Activated T-helper 2 cell treated with anti-CD3 and anti-CD28 coated beads, Interferon-gamma antibody, Interleukin-2, Interleukin-4, amounts not matched to agents 10 μg/mL and 5 μg/mL and 100 μg/mL, durations not matched to agents 14 hours and 24 hours and 36 hours (primary cell): Measurements from ENCODE around the gene RFX4. TPM values are rescaled to one million over a fixed set of nuclear protein-coding genes. Genes with fewer than 3 reads are reported as not detected.
A peak's percentile ranks its signal among the peaks of the same experiment; 100 is the strongest.

Source experiments
- DNase-seq: peaks from one replicate; pipeline ENCODE4 v3.0.0; 2021; ENCODE audit warnings: low spot score
- H3K27ac Mint-ChIP-seq: one replicate; pipeline ENCODE4 v1.8.0; 2021; ENCODE audit warnings: mixed read lengths
- H3K27me3 Mint-ChIP-seq: one replicate; pipeline ENCODE4 v1.8.0; 2021; ENCODE audit warnings: low read depth, mixed read lengths
- H3K36me3 Mint-ChIP-seq: one replicate; pipeline ENCODE4 v1.8.0; 2021; ENCODE audit warnings: low read depth, mixed read lengths
- H3K4me1 Mint-ChIP-seq: one replicate; pipeline ENCODE4 v1.8.0; 2021; ENCODE audit warnings: low read depth, mixed read lengths
- H3K4me3 Mint-ChIP-seq: one replicate; pipeline ENCODE4 v1.8.0; 2021; ENCODE audit warnings: low read depth, mild to moderate bottlenecking, moderate library complexity, mixed read lengths
- H3K9me3 Mint-ChIP-seq: one replicate; pipeline ENCODE4 v1.8.0; 2021; ENCODE audit warnings: mixed read lengths
- intact Hi-C: fragments of 100-400 bp; cut with micrococcal nuclease; formaldehyde crosslinking; loops from one replicate; pipeline ENCODE4 v1.15.1; 2023
- total RNA-seq: library from RNA; stranded (reverse); gene quantifications from 2 replicates; pipeline ENCODE4 v1.2.3, GENCODE V29; 2022

The RFX4 gene
- total RNA-seq, 1 donor from 2014 or later, result not detected

- peaks cover 86% of the 10 kb centered on the region for H3K27me3 Mint-ChIP-seq
- H3K4me3 Mint-ChIP-seq, result peak overlapping the region; percentile 8
- H3K36me3 Mint-ChIP-seq, result no peaks in the 10 kb centered on the region
- no peaks in the 10 kb centered on the region for H3K9me3 Mint-ChIP-seq
- no peak for DNase-seq
- peaks cover 15% of the 10 kb centered on the region for H3K4me1 Mint-ChIP-seq
- no peak overlapping the region for H3K27ac Mint-ChIP-seq
- intact Hi-C loops, result loop anchor here (5.0 to 10.0 kb wide), 2 partner anchors 260 to 447 kb away; partner anchors contain the start of gene NUAK1
Measured at GRCh38 chr12:106584104-106585064, 1.6 kb downstream of the RFX4 start.

- no peak overlapping the region for H3K4me3 Mint-ChIP-seq
- H3K9me3 Mint-ChIP-seq, result no peaks in the 10 kb centered on the region
- peaks cover 86% of the 10 kb centered on the region for H3K27me3 Mint-ChIP-seq
- peaks cover 15% of the 10 kb centered on the region for H3K4me1 Mint-ChIP-seq
- no peak overlapping the region for H3K27ac Mint-ChIP-seq
- no peaks in the 10 kb centered on the region for H3K36me3 Mint-ChIP-seq
- intact Hi-C loops, result loop anchor here (5.0 to 10.0 kb wide), 2 partner anchors 260 to 448 kb away; partner anchors contain the start of gene NUAK1
- DNase-seq, result no peak
Measured at GRCh38 chr12:106585105-106585520, 2.3 kb downstream of the RFX4 start.

- no peak overlapping the region for H3K27ac Mint-ChIP-seq
- DNase-seq, result no peak
- no peak overlapping the region for H3K4me3 Mint-ChIP-seq
- intact Hi-C loops, result loop anchor here (5.0 to 10.0 kb wide), 2 partner anchors 259 to 448 kb away; partner anchors contain the start of gene NUAK1
- H3K36me3 Mint-ChIP-seq, result no peaks in the 10 kb centered on the region
- H3K9me3 Mint-ChIP-seq, result no peaks in the 10 kb centered on the region
- peaks cover 86% of the 10 kb centered on the region for H3K27me3 Mint-ChIP-seq
- peaks cover 15% of the 10 kb centered on the region for H3K4me1 Mint-ChIP-seq
Measured at GRCh38 chr12:106585521-106586277, 2.9 kb downstream of the RFX4 start.

- peaks cover 82% of the 10 kb centered on the region for H3K27me3 Mint-ChIP-seq
- H3K27ac Mint-ChIP-seq, result no peak overlapping the region
- no peaks in the 10 kb centered on the region for H3K36me3 Mint-ChIP-seq
- no peak overlapping the region for H3K4me3 Mint-ChIP-seq
- no peak for DNase-seq
- intact Hi-C loops, result loop anchor here (5.0 to 10.0 kb wide), 2 partner anchors 258 to 449 kb away; partner anchors contain the start of gene NUAK1
- no peaks in the 10 kb centered on the region for H3K9me3 Mint-ChIP-seq
- peaks cover 15% of the 10 kb centered on the region for H3K4me1 Mint-ChIP-seq
Measured at GRCh38 chr12:106586278-106586802, 3.5 kb downstream of the RFX4 start.

- Mint-ChIP-seq H3K4me1 (peaks cover 15% of the 10 kb centered on the region), H3K27me3 (peaks cover 80% of the 10 kb centered on the region), H3K9me3 (no peaks in the 10 kb centered on the region), H3K36me3 (no peaks in the 10 kb centered on the region), H3K4me3 (no peak overlapping the region), H3K27ac (no peak overlapping the region)
- intact Hi-C loops, result loop anchor here (5.0 to 10.0 kb wide), 2 partner anchors 258 to 450 kb away; partner anchors contain the start of gene NUAK1
- no peak for DNase-seq
Measured at GRCh38 chr12:106586803-106587684, 4.2 kb downstream of the RFX4 start.

- no peaks in the 10 kb centered on the region for H3K36me3 Mint-ChIP-seq
- no peak for DNase-seq
- H3K27me3 Mint-ChIP-seq, result peaks cover 82% of the 10 kb centered on the region
- H3K4me3 Mint-ChIP-seq, result no peak overlapping the region
- intact Hi-C loops, result loop anchor here (5.0 to 10.0 kb wide), 2 partner anchors 256 to 451 kb away; partner anchors contain the start of gene NUAK1
- no peaks in the 10 kb centered on the region for H3K9me3 Mint-ChIP-seq
- H3K27ac Mint-ChIP-seq, result no peak overlapping the region
- peaks cover 10% of the 10 kb centered on the region for H3K4me1 Mint-ChIP-seq
Measured at GRCh38 chr12:106588771-106589170, 6.0 kb downstream of the RFX4 start.

GRCh38 chr12:106590601-106591000, 7.8 kb downstream of the RFX4 start:
- no peaks in the 10 kb centered on the region for H3K9me3 Mint-ChIP-seq
- intact Hi-C loops, result loop anchor here (5.0 kb wide), 1 partner anchor 327 kb away; no protein-coding TSS in a partner anchor
- no peak overlapping the region for H3K27ac Mint-ChIP-seq
- H3K4me1 Mint-ChIP-seq, result peaks cover 3% of the 10 kb centered on the region
- H3K27me3 Mint-ChIP-seq, result peaks cover 81% of the 10 kb centered on the region
- no peak for DNase-seq
- H3K4me3 Mint-ChIP-seq, result no peak overlapping the region
- no peaks in the 10 kb centered on the region for H3K36me3 Mint-ChIP-seq

GRCh38 chr12:106594447-106594846, 11.6 kb downstream of the RFX4 start:
- H3K4me3 Mint-ChIP-seq, result no peak overlapping the region
- no peaks in the 10 kb centered on the region for H3K36me3 Mint-ChIP-seq
- H3K9me3 Mint-ChIP-seq, result no peaks in the 10 kb centered on the region
- no peak overlapping the region for H3K27ac Mint-ChIP-seq
- no peak for DNase-seq
- intact Hi-C loops, result loop anchor here (5.0 kb wide), 1 partner anchor 323 kb away; no protein-coding TSS in a partner anchor
- H3K27me3 Mint-ChIP-seq, result peaks cover 62% of the 10 kb centered on the region
- peaks cover 3% of the 10 kb centered on the region for H3K4me1 Mint-ChIP-seq

GRCh38 chr12:106595268-106595667, 12.5 kb downstream of the RFX4 start:
- intact Hi-C loops, result no loop called here
- peaks cover 58% of the 10 kb centered on the region for H3K27me3 Mint-ChIP-seq

GRCh38 chr12:106598003-106598402, 15.2 kb downstream of the RFX4 start:
- intact Hi-C loops, result no loop called here
- Mint-ChIP-seq H3K36me3 (no peaks in the 10 kb centered on the region), H3K9me3 (no peaks in the 10 kb centered on the region), H3K27me3 (peaks cover 45% of the 10 kb centered on the region), H3K4me3 (no peak overlapping the region), H3K4me1 (peaks cover 3% of the 10 kb centered on the region), H3K27ac (no peak overlapping the region)
- DNase-seq, result no peak

More at GRCh38 chr12:106595268-106595667, 12.5 kb downstream of the RFX4 start:
- Mint-ChIP-seq H3K4me1 (peaks cover 3% of the 10 kb centered on the region), H3K27ac (no peak overlapping the region), H3K9me3 (no peaks in the 10 kb centered on the region), H3K36me3 (no peaks in the 10 kb centered on the region), H3K4me3 (no peak overlapping the region)
- no peak for DNase-seq

- intact Hi-C loops, result no loop called here
- Mint-ChIP-seq H3K36me3 (no peaks in the 10 kb centered on the region), H3K4me1 (no peaks in the 10 kb centered on the region)
Measured at GRCh38 chr12:106599302-106599701, 16.5 kb downstream of the RFX4 start.

More at GRCh38 chr12:106599302-106599701, 16.5 kb downstream of the RFX4 start:
- no peak overlapping the region for H3K27ac Mint-ChIP-seq
- no peaks in the 10 kb centered on the region for H3K9me3 Mint-ChIP-seq
- peaks cover 32% of the 10 kb centered on the region for H3K27me3 Mint-ChIP-seq
- no peak overlapping the region for H3K4me3 Mint-ChIP-seq
- DNase-seq, result no peak
